Peyer's patch (tissue), 4 donors: ENCODE data around the gene STXBP5L. TPM values are rescaled to one million over a fixed set of nuclear protein-coding genes. Genes with fewer than 3 reads are reported as not detected.
"Not testable (repeated sequence)": the region's sequence is repeated elsewhere in the genome, so short reads cannot be mapped to it uniquely, and the experiment has no call there.

Experiments
- DNase-seq, 3 donors: peaks; one replicate each; pipeline ENCODE4 v3.0.0-alpha.2; 2017 to 2019
- H3K27ac ChIP-seq, 4 donors: fragments of 200-600 bp; sonication (generic); one replicate each; pipeline ENCODE4 v1.5.1; 2016 to 2019
- H3K27me3 ChIP-seq, 2 donors: fragments of 200-600 bp; sonication (generic); one replicate each; pipeline ENCODE4 v1.5.1; 2019
- H3K36me3 ChIP-seq, 3 donors: fragments of 200-600 bp; sonication (generic); one replicate each; pipeline ENCODE4 v1.5.1; 2016 to 2019
- H3K4me1 ChIP-seq, 4 donors: fragments of 200-600 bp; sonication (generic); one replicate each; pipeline ENCODE4 v1.5.1; 2016 to 2019
- H3K4me3 ChIP-seq, 4 donors: fragments of 200-600 bp; sonication (generic); 1 replicate in 3 of 4; 2 replicates in 1 of 4; pipeline ENCODE4 v1.5.1; 2016 to 2019; ENCODE audit warnings: mild to moderate bottlenecking in 1 of 4
- H3K9me3 ChIP-seq, 4 donors: fragments of 200-600 bp; sonication (generic); one replicate each; pipeline ENCODE4 v1.5.1; 2016 to 2019; ENCODE audit warnings: mild to moderate bottlenecking in 1 of 4
- POLR2A ChIP-seq, 2 donors: fragments of 450-650 bp; IDR thresholded peaks; one replicate each; pipeline ENCODE4 v1.5.1; 2017; ENCODE audit warnings: antibody characterized with exemption in 2 of 2, mild to moderate bottlenecking in 2 of 2, moderate library complexity in 2 of 2
- total RNA-seq, 4 donors: library from RNA; depleted of rRNA; stranded (reverse); fragments of >200 nt; gene quantifications; one replicate each; pipeline ENCODE4 v1.1.0, GENCODE V29; 2016
- TF ChIP-seq, protein P1 (sequence below), 6 experiments: fragments of 450-650 bp in 4 of 6; fragments of 200-600 bp in 2 of 6; sonication (generic) in 1 of 6; IDR thresholded peaks; one replicate each; pipeline ENCODE4 v1.5.1; 2017 to 2019; ENCODE audit warnings: antibody characterized with exemption in 6 of 6, mild to moderate bottlenecking in 3 of 6, moderate library complexity in 1 of 6

STXBP5L gene
- total RNA-seq, 4 donors from 2014 or later, result under 0.01 to 1.1 (median 0.22) TPM

DNA sequence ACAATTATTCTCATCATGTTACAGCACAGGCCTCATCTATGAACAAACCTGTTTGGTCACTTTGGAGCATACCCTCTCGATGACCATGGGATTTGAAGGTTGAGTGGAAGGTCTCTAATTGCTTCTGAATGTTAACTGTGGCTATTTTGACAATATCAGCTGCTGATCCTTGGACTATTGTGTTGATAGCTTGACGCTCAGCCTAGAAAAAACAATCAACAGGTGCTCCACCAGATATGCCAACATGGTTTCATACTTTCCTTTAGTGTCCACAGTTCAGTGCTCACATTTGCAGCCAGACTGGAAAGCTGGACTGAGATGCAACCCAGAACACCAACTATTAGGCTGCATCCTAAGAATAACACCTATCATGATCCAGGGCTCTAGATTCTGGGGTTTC, 528.1 kb downstream of the STXBP5L start:
- H3K36me3 ChIP-seq, result no peaks in the 10 kb centered on the region
- no peaks in the 10 kb centered on the region for H3K27me3 ChIP-seq
- H3K9me3 ChIP-seq, result no peaks in the 10 kb centered on the region
- DNase-seq, result no peak
- TF ChIP-seq, protein P1, sequence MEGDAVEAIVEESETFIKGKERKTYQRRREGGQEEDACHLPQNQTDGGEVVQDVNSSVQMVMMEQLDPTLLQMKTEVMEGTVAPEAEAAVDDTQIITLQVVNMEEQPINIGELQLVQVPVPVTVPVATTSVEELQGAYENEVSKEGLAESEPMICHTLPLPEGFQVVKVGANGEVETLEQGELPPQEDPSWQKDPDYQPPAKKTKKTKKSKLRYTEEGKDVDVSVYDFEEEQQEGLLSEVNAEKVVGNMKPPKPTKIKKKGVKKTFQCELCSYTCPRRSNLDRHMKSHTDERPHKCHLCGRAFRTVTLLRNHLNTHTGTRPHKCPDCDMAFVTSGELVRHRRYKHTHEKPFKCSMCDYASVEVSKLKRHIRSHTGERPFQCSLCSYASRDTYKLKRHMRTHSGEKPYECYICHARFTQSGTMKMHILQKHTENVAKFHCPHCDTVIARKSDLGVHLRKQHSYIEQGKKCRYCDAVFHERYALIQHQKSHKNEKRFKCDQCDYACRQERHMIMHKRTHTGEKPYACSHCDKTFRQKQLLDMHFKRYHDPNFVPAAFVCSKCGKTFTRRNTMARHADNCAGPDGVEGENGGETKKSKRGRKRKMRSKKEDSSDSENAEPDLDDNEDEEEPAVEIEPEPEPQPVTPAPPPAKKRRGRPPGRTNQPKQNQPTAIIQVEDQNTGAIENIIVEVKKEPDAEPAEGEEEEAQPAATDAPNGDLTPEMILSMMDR (IDR thresholded peaks at IDR 0.05), result no peak
- TF ChIP-seq POLR2A (IDR thresholded peaks at IDR 0.05), result no peak
- H3K4me3 ChIP-seq, result no peak overlapping the region
- no peak overlapping the region for H3K27ac ChIP-seq
- peaks cover 0 to 4% (median 0%) of the 10 kb centered on the region in 4 donors for H3K4me1 ChIP-seq

DNA sequence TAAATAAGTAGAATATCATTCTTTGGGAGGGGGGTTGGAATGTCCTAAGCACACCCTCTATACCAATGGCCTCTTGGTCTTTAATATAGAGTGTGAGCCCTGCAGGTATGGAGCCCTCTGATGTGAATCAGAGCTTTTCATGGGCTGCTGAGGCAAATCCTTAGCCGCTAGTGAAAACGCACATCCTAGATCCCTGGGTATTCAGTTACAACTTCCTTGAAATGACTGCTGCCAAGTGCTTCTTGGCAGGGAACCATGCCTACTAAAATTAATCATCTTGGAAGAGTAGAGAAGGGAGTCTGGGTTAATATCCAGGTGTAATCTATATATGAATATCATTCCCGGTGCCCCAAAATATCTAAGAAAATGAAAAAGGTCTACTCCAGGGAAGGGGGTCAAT, 528.6 kb downstream of the STXBP5L start:
- no peaks in the 10 kb centered on the region for H3K9me3 ChIP-seq
- DNase-seq, result no peak

DNA sequence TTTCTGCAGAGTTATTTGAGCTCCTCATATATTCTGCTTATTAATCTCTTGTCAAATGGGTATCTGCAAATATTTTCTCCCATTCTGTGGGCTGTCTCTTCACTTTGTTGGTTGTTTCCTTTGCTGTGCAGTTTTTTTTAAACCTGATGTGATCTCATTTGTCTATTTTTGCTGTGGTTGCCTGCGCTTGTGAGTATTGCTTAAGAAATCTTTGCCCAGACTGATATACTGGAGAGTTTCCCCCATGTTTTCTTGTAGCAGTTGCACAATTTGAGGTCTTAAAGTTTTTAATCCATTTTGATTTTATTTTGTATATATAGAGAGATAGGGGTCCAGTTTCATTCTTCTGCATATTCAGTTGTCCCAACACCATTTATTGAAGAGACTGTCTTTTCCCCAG, 535.5 kb downstream of the STXBP5L start:
- no peaks in the 10 kb centered on the region for H3K9me3 ChIP-seq
- no peaks in the 10 kb centered on the region for H3K36me3 ChIP-seq
- H3K27ac ChIP-seq, result no peak overlapping the region
- H3K4me3 ChIP-seq, result no peak overlapping the region
- DNase-seq, result no peak
- no peaks in the 10 kb centered on the region for H3K27me3 ChIP-seq
- TF ChIP-seq, protein P1 (IDR thresholded peaks at IDR 0.05), result no peak
- no peaks in the 10 kb centered on the region for H3K4me1 ChIP-seq

More for the DNA sequence above, 528.6 kb downstream of the STXBP5L start:
- no peaks in the 10 kb centered on the region for H3K27me3 ChIP-seq
- H3K27ac ChIP-seq, result no peak overlapping the region
- no peak overlapping the region for H3K4me3 ChIP-seq
- no peak for TF ChIP-seq POLR2A (IDR thresholded peaks at IDR 0.05)
- TF ChIP-seq, protein P1 (IDR thresholded peaks at IDR 0.05), result no peak
- H3K4me1 ChIP-seq, result peaks cover 0 to 4% (median 0%) of the 10 kb centered on the region in 4 donors
- H3K36me3 ChIP-seq, result no peaks in the 10 kb centered on the region

DNA sequence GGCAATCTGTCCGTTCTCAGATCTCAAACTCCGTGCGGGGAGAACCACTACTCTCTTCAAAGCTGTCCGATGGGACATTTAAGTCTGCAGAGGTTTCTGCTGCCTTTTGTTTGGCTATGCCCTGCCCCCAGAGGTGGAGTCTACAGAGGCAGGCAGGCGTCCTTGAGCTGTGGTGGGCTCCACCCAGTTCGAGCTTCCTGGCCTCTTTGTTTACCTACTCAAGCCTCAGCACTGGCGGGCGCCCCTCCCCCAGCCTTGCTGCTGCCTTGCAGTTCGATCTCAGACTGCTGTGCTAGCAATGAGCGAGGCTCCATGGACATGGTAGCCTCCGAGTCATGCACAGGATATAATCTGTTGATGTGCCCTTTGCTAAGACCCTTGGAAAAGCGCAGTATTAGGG, 543.7 kb downstream of the STXBP5L start:
- H3K4me3 ChIP-seq, H3K9me3 ChIP-seq, DNase-seq, H3K27me3 ChIP-seq, H3K4me1 ChIP-seq, H3K27ac ChIP-seq, H3K36me3 ChIP-seq: not testable (repeated sequence)

DNA sequence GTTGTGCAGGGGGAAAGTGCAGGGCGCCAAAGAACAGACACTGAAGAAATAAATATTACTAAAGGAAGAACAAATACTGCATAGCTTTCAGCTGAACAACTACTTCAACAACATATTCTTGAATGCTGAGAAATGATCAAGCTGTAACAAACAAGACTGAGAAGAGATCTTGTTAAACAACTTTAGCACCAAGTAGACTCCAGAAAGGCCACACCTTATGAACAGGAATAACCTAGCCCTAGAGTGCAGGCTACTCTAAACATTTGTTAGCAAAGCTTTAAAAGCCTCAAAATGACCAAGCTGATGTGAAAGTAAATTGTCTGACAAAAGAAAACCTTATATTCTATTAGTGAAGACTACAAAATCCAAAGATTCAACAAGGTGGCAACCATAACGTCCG, 554.6 kb downstream of the STXBP5L start:
- no peaks in the 10 kb centered on the region for H3K27me3 ChIP-seq
- H3K4me1 ChIP-seq, result no peaks in the 10 kb centered on the region
- H3K9me3 ChIP-seq, result no peaks in the 10 kb centered on the region
- no peak overlapping the region for H3K27ac ChIP-seq
- TF ChIP-seq, protein P1 (IDR thresholded peaks at IDR 0.05), result no peak
- no peak for TF ChIP-seq POLR2A (IDR thresholded peaks at IDR 0.05)
- H3K4me3 ChIP-seq, result no peak overlapping the region
- no peak for DNase-seq
- no peaks in the 10 kb centered on the region for H3K36me3 ChIP-seq

DNA sequence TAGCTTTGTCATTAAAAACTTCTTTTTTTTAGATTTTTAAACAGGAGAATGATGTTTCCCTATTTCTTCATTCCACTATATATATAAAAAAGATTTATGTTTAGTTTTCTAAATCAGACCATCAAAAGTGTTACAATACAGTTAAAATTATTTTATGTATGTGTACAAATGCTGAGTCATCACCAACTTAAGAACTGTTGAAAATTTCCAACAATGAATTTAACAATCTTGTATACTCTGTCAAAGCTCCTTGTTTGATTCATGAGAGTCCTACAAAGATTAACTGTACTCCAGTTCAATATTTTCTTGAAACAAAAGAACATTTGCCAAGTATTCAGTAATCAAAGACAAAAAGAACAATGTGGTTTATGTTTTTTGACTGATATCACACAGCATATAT, 555.7 kb downstream of the STXBP5L start:
- TF ChIP-seq POLR2A (IDR thresholded peaks at IDR 0.05), result no peak
- TF ChIP-seq, protein P1 (IDR thresholded peaks at IDR 0.05), result no peak
- H3K27me3 ChIP-seq, result no peaks in the 10 kb centered on the region
- H3K36me3 ChIP-seq, result no peaks in the 10 kb centered on the region
- no peak overlapping the region for H3K27ac ChIP-seq
- no peak overlapping the region for H3K4me3 ChIP-seq
- no peaks in the 10 kb centered on the region for H3K9me3 ChIP-seq
- no peaks in the 10 kb centered on the region for H3K4me1 ChIP-seq
- no peak for DNase-seq
